A204.1 (cell line): ENCODE data around the gene PQBP1.

ENCODE experiments used
- FAIRE-seq: peaks from 2 replicates; lab custom pipeline; 2012; peaks lifted over from hg19 to GRCh38; lab: Jason Lieb, UNC

Gene PQBP1

GRCh38 chrX:48902135-48902534 is 4.4 kb downstream of the PQBP1 start:
- no peak for FAIRE-seq

GRCh38 chrX:48902776-48903175 is 5.0 kb downstream of the PQBP1 start:
- no peak for FAIRE-seq

- FAIRE-seq = no peak
Measured at GRCh38 chrX:48903290-48903689, 5.6 kb downstream of the PQBP1 start.

- no peak for FAIRE-seq
Measured at GRCh38 chrX:48904180-48904579, 6.5 kb downstream of the PQBP1 start.

GRCh38 chrX:48904626-48905025 is 6.9 kb downstream of the PQBP1 start:
- no peak for FAIRE-seq

- no peak for FAIRE-seq
Measured at GRCh38 chrX:48905090-48905790, 7.5 kb downstream of the PQBP1 start.

GRCh38 chrX:48908600-48908999 is 10.9 kb downstream of the PQBP1 start:
- FAIRE-seq = no peak

- FAIRE-seq = no peak
Measured at GRCh38 chrX:48909703-48910294, 12.1 kb downstream of the PQBP1 start.

- FAIRE-seq = no peak
Measured at GRCh38 chrX:48910926-48911411, 13.2 kb downstream of the PQBP1 start.

- no peak for FAIRE-seq
Measured at GRCh38 chrX:48911412-48912182, 13.9 kb downstream of the PQBP1 start, which contains the start of gene SLC35A2. Gene SLC35A2 (minus strand): TSS chrX:48911646. CDS start chrX:48911636, 10 bp downstream.

GRCh38 chrX:48913605-48914366 is 16.1 kb downstream of the PQBP1 start:
- FAIRE-seq = no peak

GRCh38 chrX:48914593-48915493 is 17.1 kb downstream of the PQBP1 start:
- FAIRE-seq = no peak

GRCh38 chrX:48917139-48918001 is 19.6 kb downstream of the PQBP1 start:
- FAIRE-seq = peak; percentile 79

- FAIRE-seq = no peak
Measured at GRCh38 chrX:48918301-48918642, 20.5 kb downstream of the PQBP1 start.

GRCh38 chrX:48918643-48919340 is 21.1 kb downstream of the PQBP1 start, which contains the start of gene PIM2:
Gene PIM2 (minus strand): TSS chrX:48919024. CDS start chrX:48918834, 190 bp downstream.
- FAIRE-seq = no peak

- no peak for FAIRE-seq
Measured at GRCh38 chrX:48919360-48919841, 21.7 kb downstream of the PQBP1 start.

- no peak for FAIRE-seq
Measured at GRCh38 chrX:48919947-48920717, 22.4 kb downstream of the PQBP1 start.

GRCh38 chrX:48920718-48921104 is 23.0 kb downstream of the PQBP1 start:
- no peak for FAIRE-seq

- no peak for FAIRE-seq
Measured at GRCh38 chrX:48923771-48924170, 26.0 kb downstream of the PQBP1 start.
